ENCODE data around the gene WDFY1.

Gene WDFY1

DNA sequence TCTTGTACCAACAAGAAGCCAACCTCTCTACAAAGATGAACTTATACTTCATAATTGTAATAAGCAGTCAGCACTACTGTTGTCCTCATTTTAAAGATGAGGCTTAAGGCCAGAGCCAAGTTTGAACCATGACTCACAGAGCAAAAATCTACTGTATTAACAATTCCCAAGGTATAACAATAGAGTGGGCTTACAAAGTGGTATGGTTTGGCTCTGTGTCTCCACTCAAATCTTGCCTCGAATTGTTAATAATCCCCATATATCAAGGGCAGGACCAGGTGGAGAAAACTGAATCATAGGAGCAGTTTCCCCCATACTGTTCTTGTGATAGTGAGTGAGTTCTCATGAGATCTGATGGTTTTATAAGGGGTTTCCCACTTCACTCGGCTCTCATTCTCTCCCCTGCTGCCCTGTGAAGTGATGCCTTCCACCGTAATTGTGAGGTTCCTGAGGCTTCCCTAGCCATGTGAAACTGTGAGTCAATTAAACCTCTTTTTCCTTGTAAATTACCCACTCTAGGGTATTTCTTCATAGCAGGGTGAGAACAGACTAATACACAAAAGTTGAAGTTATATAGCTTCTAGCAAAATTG is 31.6 kb upstream of the WDFY1 start:
- no peak overlapping the region for H3K4me3 ChIP-seq (ENCODE audit: low read depth, low read length)
- no peak for DNase-seq (ENCODE audit: low read depth)
- TF ChIP-seq, protein P1, sequence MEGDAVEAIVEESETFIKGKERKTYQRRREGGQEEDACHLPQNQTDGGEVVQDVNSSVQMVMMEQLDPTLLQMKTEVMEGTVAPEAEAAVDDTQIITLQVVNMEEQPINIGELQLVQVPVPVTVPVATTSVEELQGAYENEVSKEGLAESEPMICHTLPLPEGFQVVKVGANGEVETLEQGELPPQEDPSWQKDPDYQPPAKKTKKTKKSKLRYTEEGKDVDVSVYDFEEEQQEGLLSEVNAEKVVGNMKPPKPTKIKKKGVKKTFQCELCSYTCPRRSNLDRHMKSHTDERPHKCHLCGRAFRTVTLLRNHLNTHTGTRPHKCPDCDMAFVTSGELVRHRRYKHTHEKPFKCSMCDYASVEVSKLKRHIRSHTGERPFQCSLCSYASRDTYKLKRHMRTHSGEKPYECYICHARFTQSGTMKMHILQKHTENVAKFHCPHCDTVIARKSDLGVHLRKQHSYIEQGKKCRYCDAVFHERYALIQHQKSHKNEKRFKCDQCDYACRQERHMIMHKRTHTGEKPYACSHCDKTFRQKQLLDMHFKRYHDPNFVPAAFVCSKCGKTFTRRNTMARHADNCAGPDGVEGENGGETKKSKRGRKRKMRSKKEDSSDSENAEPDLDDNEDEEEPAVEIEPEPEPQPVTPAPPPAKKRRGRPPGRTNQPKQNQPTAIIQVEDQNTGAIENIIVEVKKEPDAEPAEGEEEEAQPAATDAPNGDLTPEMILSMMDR (IDR thresholded peaks at IDR 0.05; ENCODE audit: low read depth, low read length, missing control alignments), result no peak

DNA sequence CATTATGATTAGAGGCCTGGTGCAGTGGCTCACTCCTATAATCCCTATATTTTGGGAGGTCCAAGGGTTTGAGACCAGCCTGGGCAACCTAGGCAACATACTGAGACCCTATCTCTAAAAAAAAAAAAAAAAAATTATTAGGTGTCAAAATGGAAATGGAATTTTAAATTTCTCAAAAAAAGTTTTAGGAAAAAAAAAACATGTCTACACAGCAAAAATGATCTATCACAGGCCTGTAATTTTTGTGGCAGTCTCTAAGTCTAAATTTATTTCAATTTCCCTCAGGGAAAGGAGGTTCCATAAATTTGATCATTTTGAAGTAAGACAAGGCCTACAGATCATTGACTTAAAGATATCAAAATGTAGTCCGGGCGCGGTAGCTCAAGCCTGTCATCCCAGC is 28.5 kb upstream of the WDFY1 start:
- no peak overlapping the region for H3K4me3 ChIP-seq (ENCODE audit: low read depth, low read length)
- no peak for DNase-seq (ENCODE audit: low read depth)
- TF ChIP-seq, protein P1 (IDR thresholded peaks at IDR 0.05; ENCODE audit: low read depth, low read length, missing control alignments), result no peak

DNA sequence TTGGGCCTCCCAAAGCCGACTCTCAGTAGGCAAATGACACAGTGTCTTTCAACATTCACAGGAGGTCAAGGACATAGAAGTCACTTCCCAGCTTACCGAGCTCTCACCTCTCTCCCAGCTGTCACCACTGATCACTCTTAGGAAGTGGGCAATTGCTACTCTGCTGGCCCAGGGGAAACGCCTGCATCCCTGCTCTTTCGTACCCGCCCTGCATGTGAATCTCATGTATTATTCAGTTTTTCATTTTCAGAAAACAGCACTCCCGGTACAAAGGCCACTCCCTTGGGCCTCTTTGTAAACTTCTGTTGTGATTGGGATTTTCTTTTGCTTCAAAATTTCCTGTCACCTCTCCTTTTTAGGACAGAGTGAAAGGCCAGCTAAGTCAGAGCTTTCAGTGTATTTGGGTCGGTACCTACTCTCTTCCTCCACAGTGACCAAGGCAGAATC is 27.5 kb upstream of the WDFY1 start:
- TF ChIP-seq, protein P1 (IDR thresholded peaks at IDR 0.05; ENCODE audit: low read depth, low read length, missing control alignments), result no peak
- no peak for DNase-seq (ENCODE audit: low read depth)
- no peak overlapping the region for H3K4me3 ChIP-seq (ENCODE audit: low read depth, low read length)

DNA sequence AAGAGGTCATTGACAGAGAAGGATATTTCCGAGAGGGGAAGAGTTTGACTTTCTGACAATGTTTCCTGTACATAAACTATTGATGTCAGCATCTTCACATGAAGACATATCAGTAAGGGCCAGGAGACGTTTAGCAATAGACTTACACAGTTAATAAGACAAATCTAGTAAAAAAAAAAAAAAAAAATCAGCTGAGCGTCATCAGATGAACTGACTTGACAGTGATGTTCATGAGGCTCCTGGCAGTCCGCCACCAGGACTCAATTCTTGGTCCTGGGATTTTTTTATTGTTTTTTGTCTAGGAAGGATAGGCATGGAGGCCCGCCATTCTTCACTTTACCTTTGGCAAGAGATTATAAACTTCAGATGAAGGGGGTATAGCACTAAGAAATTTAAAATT is 26.6 kb upstream of the WDFY1 start:
- TF ChIP-seq, protein P1 (IDR thresholded peaks at IDR 0.05; ENCODE audit: low read depth, low read length, missing control alignments), result no peak
- no peak overlapping the region for H3K4me3 ChIP-seq (ENCODE audit: low read depth, low read length)
- no peak for DNase-seq (ENCODE audit: low read depth)

DNA sequence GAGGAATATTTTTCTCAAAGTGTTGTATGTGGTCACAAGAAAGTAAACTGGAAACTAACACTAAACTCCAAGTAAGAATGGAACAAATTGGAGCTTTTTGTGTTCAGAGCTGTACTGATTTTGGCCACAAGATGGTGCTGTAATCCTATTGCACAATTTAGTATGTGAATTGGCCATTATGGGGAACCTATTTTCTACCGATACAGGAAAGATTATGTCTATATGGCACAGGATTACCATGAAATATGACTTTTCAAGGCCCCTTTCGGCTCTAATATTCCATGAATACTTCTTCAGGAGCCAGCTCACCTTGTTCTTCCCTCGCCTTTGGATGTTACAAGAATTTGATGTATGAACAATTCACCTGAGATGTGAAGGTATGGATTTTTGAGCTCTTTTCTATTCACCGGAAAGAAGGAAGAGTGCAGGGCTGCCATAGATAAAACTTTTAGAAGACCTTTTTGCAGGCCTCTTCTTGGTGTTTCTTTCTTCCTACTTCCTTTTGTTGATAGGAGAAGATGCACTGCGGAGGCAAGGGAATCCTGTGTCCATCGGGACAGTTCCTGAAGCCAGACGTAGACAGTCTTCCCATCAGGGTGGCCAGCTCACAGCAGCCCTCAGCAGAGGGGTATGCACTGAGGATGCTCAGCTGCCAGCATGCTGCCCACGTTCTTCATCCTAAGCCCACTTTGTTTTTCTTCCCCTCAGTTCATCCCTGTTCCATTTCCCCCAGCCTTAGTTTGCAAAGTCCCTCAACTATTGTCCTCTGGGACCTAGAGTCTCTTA is 25.4 kb upstream of the WDFY1 start:
- no peak for DNase-seq (ENCODE audit: low read depth)

DNA sequence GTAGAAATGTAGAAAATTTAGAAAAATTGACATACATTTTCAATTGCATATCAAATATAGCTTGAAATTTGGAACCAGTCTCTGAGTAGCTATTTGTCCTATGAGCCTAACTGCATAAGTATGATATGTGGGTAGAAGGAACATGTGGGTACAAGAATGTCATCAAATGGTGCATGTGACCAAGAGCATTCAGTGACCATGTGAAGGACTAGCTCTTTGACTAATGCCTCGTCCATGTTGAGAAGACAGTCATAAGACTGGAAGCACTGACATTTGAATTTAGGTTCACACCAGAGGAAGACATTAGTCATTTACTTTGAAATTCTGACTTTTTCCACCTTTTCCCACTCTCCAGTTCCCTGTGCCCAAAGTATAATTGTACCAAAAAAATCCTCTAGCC is 24.7 kb upstream of the WDFY1 start:
- H3K4me3 ChIP-seq (ENCODE audit: low read depth, low read length), result no peak overlapping the region
- TF ChIP-seq, protein P1 (IDR thresholded peaks at IDR 0.05; ENCODE audit: low read depth, low read length, missing control alignments), result no peak
- no peak for DNase-seq (ENCODE audit: low read depth)

More for the DNA sequence above, 25.4 kb upstream of the WDFY1 start:
- TF ChIP-seq, protein P1 (IDR thresholded peaks at IDR 0.05; ENCODE audit: low read depth, low read length, missing control alignments), result peak; percentile 72
- no peak overlapping the region for H3K4me3 ChIP-seq (ENCODE audit: low read depth, low read length)

All from GM12864 (cell line).